Left ventricle myocardium inferior (tissue), 1 donor: ENCODE data around the gene LRMDA. TPM values are rescaled to one million over a fixed set of nuclear protein-coding genes. Genes with fewer than 3 reads are reported as not detected.

Source experiments
- DNase-seq: peaks from one replicate; pipeline ENCODE4 v3.0.0-alpha.2; 2020
- H3K27ac ChIP-seq: fragments of 200-600 bp; replicated peaks from 2 replicates; pipeline ENCODE4 v1.8.0; 2021
- H3K27me3 ChIP-seq: fragments of 200-600 bp; 2 replicates; pipeline ENCODE4 v1.8.0; 2021; ENCODE audit warnings: low read depth
- H3K36me3 ChIP-seq: fragments of 200-600 bp; 2 replicates; pipeline ENCODE4 v1.8.0; 2021
- H3K4me1 ChIP-seq: fragments of 200-600 bp; 2 replicates; pipeline ENCODE4 v1.8.0; 2021
- H3K4me3 ChIP-seq: fragments of 200-600 bp; 2 replicates; pipeline ENCODE4 v1.8.0; 2021; ENCODE audit warnings: mild to moderate bottlenecking, moderate library complexity
- H3K9me3 ChIP-seq: fragments of 200-600 bp; replicated peaks from 2 replicates; pipeline ENCODE4 v1.8.0; 2021
- intact Hi-C: fragments of 100-400 bp; cut with micrococcal nuclease; formaldehyde crosslinking; loops from one replicate; pipeline ENCODE4 v1.11.0; 2022
- total RNA-seq: library from RNA; stranded (reverse); fragmentation: NEBNext Ultra II Directional; extraction: Animal tissue kit (Norgen Biotek cat#: 25700); gene quantifications from one replicate; pipeline ENCODE4 v1.2.1, GENCODE V29; 2021
- TF ChIP-seq, protein P1 (sequence below): fragments of 200-600 bp; IDR thresholded peaks from 2 replicates; pipeline ENCODE4 v1.8.0; 2021; ENCODE audit warnings: antibody characterized with exemption, mild to moderate bottlenecking, borderline replicate concordance
- donor health status: DM: no; HTN: yes; CAD: no; lungs with severe emphysema.

The LRMDA gene
- total RNA-seq, 1 donor from 2014 or later: 18.7 TPM

DNA sequence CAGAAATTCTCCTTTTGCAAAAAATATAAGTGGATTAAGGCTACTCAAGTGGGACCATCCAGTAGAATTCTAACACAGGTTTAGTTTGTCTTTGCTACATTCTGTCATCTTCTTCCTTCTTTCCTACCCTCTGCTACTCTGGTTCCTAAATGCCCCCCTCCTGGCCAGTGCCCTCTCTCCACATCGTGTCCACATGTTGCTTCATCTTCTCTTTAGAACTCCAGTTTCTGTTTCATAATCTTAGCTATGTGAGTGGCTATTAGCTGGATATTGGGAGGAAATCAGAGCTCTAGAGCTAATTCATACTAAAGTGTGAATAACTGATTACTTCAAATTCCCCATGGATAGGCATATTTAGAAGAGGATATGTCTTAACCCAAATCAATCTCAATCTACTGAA is 528.5 kb downstream of the LRMDA start:
- Histone ChIP-seq H3K27ac (no peak overlapping the region), H3K4me1 (no peaks in the 10 kb centered on the region), H3K9me3 (no peaks in the 10 kb centered on the region), H3K27me3 (no peaks in the 10 kb centered on the region), H3K36me3 (no peaks in the 10 kb centered on the region), H3K4me3 (no peak overlapping the region)
- DNase-seq: no peak
- intact Hi-C loops: no loop called here
- TF ChIP-seq, protein P1, sequence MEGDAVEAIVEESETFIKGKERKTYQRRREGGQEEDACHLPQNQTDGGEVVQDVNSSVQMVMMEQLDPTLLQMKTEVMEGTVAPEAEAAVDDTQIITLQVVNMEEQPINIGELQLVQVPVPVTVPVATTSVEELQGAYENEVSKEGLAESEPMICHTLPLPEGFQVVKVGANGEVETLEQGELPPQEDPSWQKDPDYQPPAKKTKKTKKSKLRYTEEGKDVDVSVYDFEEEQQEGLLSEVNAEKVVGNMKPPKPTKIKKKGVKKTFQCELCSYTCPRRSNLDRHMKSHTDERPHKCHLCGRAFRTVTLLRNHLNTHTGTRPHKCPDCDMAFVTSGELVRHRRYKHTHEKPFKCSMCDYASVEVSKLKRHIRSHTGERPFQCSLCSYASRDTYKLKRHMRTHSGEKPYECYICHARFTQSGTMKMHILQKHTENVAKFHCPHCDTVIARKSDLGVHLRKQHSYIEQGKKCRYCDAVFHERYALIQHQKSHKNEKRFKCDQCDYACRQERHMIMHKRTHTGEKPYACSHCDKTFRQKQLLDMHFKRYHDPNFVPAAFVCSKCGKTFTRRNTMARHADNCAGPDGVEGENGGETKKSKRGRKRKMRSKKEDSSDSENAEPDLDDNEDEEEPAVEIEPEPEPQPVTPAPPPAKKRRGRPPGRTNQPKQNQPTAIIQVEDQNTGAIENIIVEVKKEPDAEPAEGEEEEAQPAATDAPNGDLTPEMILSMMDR: no peak

DNA sequence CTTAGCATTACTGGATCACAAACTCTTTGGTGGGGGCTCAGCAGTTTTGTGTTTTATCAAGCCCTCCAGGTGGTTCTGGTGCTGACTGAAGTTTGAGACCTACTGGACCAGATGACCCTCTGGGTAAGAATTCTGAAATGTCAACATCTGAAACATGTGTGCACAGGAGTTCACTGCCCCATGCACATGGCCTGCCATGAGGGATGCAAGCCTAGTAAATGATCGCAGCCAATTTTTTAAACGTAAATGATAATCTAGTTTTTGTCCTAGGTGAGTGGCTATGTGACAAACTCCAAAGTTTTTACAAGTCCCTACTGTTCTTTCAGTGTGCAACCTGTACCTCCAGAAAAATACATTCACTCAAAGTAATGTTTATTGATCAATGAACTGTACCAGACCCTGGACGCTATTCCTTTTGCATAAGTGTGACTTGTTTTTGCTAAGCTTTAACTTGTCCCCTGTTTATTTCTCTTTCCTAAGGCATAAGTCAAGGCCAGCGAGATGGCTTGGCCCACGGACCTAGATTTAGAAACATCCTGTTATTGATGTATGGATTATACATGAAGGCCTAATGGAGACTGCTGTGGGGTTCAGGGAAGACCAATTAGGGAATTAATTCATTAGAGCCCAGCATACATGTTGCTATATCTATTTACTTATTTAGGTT is 531.1 kb downstream of the LRMDA start:
- Histone ChIP-seq H3K27ac (no peak overlapping the region), H3K4me3 (no peak overlapping the region), H3K27me3 (no peaks in the 10 kb centered on the region), H3K9me3 (no peaks in the 10 kb centered on the region), H3K36me3 (no peaks in the 10 kb centered on the region), H3K4me1 (no peaks in the 10 kb centered on the region)
- no peak for DNase-seq
- intact Hi-C loops: no loop called here
- TF ChIP-seq, protein P1: no peak

DNA sequence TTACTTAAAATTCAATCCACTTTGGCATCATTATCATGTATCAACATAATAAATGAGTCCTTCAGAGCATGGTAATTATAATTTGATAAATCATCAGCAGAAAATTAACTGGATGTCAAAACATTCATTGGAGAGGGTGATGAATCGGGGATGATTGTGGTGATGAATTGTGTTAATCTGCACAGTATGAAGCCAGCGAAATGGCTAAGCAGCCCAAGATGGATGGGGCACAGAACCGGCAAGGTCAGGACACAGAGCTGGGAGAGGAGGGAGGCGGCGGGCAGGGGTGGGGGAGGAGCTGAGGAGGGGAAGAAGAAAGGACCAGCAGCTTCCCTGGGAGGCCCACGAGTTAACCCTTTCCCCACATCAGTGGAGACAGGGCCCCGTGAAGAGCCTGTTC is 536.1 kb downstream of the LRMDA start:
- intact Hi-C loops: no loop called here
- H3K27me3 ChIP-seq: no peaks in the 10 kb centered on the region
- no peaks in the 10 kb centered on the region for H3K9me3 ChIP-seq
- no peak overlapping the region for H3K4me3 ChIP-seq
- TF ChIP-seq, protein P1: no peak
- DNase-seq: no peak
- H3K27ac ChIP-seq: no peak overlapping the region
- no peaks in the 10 kb centered on the region for H3K36me3 ChIP-seq
- H3K4me1 ChIP-seq: peaks cover 9% of the 10 kb centered on the region

DNA sequence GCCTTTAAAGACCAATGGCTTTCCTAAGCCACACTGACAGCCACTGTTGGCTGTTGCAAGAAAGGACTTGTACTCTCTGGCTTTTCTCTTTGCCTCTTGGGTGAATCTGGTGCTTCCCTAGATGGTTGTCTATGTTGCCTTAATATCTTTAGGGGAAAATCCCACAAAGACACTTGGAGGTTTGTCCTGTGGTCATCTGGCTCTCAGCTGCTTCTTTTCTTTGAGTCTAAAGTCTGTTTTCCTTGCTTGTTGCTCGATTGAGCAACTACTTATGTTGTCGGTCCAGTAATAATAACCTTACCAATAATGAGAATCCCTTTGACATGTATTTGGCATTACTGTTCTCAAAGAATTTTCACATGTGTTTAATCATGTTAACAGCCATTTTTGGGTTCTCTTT is 537.6 kb downstream of the LRMDA start:
- no peaks in the 10 kb centered on the region for H3K9me3 ChIP-seq
- H3K27me3 ChIP-seq: no peaks in the 10 kb centered on the region
- TF ChIP-seq, protein P1: no peak
- peaks cover 18% of the 10 kb centered on the region for H3K4me1 ChIP-seq
- intact Hi-C loops: no loop called here
- no peak for DNase-seq
- no peak overlapping the region for H3K4me3 ChIP-seq
- no peak overlapping the region for H3K27ac ChIP-seq
- H3K36me3 ChIP-seq: no peaks in the 10 kb centered on the region

DNA sequence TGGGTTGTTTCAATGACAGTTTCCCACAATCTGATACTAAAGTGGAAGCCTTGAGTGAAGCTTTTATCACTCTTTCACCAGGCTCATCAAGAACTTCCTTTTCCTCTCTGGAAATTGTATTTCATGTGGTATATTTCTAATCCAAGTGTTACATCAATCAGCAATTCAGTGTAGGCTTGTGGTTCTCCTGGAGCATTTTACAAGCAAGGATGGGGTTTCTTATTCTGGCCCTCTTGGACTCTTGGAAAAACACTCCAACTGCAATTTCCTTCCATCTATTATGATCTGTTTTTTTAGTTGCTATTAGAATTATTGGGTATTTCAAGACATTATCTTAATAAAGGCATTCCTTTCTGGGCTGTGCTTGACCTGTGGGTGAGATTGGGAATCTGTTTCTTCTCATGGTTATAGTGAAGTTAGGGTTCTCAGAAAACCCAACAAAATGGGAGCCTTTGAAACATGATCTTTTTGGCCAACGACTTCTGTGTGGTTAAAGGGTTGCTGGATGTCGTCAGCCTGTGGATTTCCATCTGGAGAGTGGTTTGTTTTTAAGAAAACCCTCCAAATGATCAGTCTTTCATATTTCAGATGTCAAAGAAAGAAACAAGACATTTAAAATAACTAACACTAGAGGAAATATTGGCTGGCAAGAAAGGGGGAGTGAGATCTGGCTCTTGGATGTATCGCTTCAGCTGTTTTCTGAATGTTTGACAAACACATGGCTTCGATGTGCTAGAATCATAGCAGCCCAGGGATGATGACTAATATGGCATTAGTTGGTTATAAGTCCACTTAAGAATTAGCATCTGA is 540.2 kb downstream of the LRMDA start:
- Histone ChIP-seq H3K4me3 (no peak overlapping the region), H3K4me1 (peaks cover 18% of the 10 kb centered on the region), H3K27me3 (no peaks in the 10 kb centered on the region), H3K36me3 (no peaks in the 10 kb centered on the region), H3K9me3 (no peaks in the 10 kb centered on the region), H3K27ac (peak overlapping the region; percentile 50)
- no peak for DNase-seq
- intact Hi-C loops: no loop called here
- TF ChIP-seq, protein P1: no peak
